Karpas-422 (cell line): ENCODE data around the gene UBA6. TPM values are rescaled to one million over a fixed set of nuclear protein-coding genes. Genes with fewer than 3 reads are reported as not detected.
"Not testable (repeated sequence)": the region's sequence is repeated elsewhere in the genome, so short reads cannot be mapped to it uniquely, and the experiment has no call there.

ENCODE experiments used
- DNase-seq: peaks from one replicate; pipeline ENCODE4 v3.0.0-alpha.2; 2015
- H2AFZ ChIP-seq: fragments of 200-600 bp; sonication (generic); 2 replicates; pipeline ENCODE4 v1.6.1; 2014; ENCODE audit warnings: antibody characterized with exemption, low read length, mixed read lengths
- H3K27ac ChIP-seq: fragments of 200-600 bp; sonication (generic); 2 replicates; pipeline ENCODE4 v1.5.1; 2014; ENCODE audit warnings: mild to moderate bottlenecking, low read length, moderate library complexity
- H3K27me3 ChIP-seq: fragments of 200-600 bp; sonication (generic); 2 replicates; pipeline ENCODE4 v1.6.1; 2014; ENCODE audit warnings: low read length, mixed read lengths
- H3K36me3 ChIP-seq: fragments of 200-600 bp; sonication (generic); 2 replicates; pipeline ENCODE4 v1.6.1; 2014; ENCODE audit warnings: low read length, mixed read lengths; ENCODE audit not compliant: insufficient read depth
- H3K4me1 ChIP-seq: fragments of 200-600 bp; sonication (generic); 2 replicates; pipeline ENCODE4 v1.6.1; 2014; ENCODE audit warnings: mild to moderate bottlenecking, low read length, mixed read lengths
- H3K4me2 ChIP-seq: fragments of 200-600 bp; sonication (generic); 2 replicates; pipeline ENCODE4 v1.6.1; 2014; ENCODE audit warnings: low read length, low read depth, mild to moderate bottlenecking; ENCODE audit not compliant: poor library complexity, severe bottlenecking
- H3K4me3 ChIP-seq: fragments of 200-600 bp; sonication (generic); 2 replicates; pipeline ENCODE4 v1.5.1; 2014; ENCODE audit warnings: mild to moderate bottlenecking, antibody characterized with exemption, low read length, mixed read lengths
- H3K79me2 ChIP-seq: fragments of 200-600 bp; sonication (generic); 2 replicates; pipeline ENCODE4 v1.6.1; 2014; ENCODE audit warnings: mild to moderate bottlenecking, low read length, mixed read lengths
- H3K9ac ChIP-seq: fragments of 200-600 bp; sonication (generic); 2 replicates; pipeline ENCODE4 v1.6.0; 2014; ENCODE audit warnings: low read length
- H3K9me2 ChIP-seq: fragments of 200-600 bp; sonication (generic), shearing (Covaris generic); replicated peaks from 2 replicates; pipeline ENCODE4 v1.6.0; 2014; ENCODE audit warnings: mild to moderate bottlenecking, low read length, moderate library complexity; ENCODE audit not compliant: insufficient read depth
- H3K9me3 ChIP-seq: fragments of 300-700, 200-600 bp; sonication (generic); 2 replicates; pipeline ENCODE4 v1.6.1; 2014; ENCODE audit warnings: low read length, mixed read lengths
- H4K20me1 ChIP-seq: fragments of 200-600 bp; sonication (generic); 2 replicates; pipeline ENCODE4 v1.6.1; 2014; ENCODE audit warnings: mild to moderate bottlenecking, antibody characterized with exemption, low read length, low read depth; ENCODE audit not compliant: insufficient read depth
- total RNA-seq: library from RNA; depleted of rRNA; stranded (reverse); fragments of >200 nt; shearing (Covaris generic); gene quantifications from 2 replicates; pipeline ENCODE4 v1.2.3, GENCODE V29; 2014; ENCODE audit warnings: low replicate concordance

The UBA6 gene
- total RNA-seq, 1 experiment from 2014 or later: 77.9 TPM

DNA sequence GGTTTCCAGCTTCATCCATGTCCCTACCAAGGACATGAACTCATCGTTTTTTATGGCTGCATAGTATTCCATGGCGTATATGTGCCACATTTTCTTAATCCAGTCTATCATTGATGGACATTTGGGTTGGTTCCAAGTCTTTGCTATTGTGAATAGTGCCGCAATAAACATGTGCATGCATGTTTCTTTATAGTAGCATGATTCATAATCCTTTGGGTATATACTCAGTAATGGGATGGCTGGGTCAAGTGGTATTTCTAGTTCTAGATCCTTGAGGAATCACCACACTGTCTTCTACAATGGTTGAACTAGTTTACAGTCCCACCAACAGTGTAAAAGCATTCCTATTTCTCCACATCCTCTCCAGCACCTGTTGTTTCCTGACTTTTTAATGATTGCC lies 29.6 kb upstream of the UBA6 start:
- H3K27me3 ChIP-seq, H3K4me1 ChIP-seq, DNase-seq, H3K36me3 ChIP-seq, H4K20me1 ChIP-seq, H3K9me2 ChIP-seq, H3K27ac ChIP-seq, H3K4me2 ChIP-seq, H3K9me3 ChIP-seq, H3K79me2 ChIP-seq, H3K9ac ChIP-seq, H2AFZ ChIP-seq, H3K4me3 ChIP-seq: not testable (repeated sequence)

GRCh38 chr4:67727124-67727850 lies 26.3 kb upstream of the UBA6 start:
- Histone ChIP-seq H2AFZ (no peak overlapping the region), H3K27ac (no peak overlapping the region), H3K4me1 (no peaks in the 10 kb centered on the region), H3K4me2 (no peak overlapping the region), H3K9ac (no peak overlapping the region), H3K9me3 (peaks cover 3% of the 10 kb centered on the region; the same call in 1 of the 2 replicates), H3K27me3 (no peaks in the 10 kb centered on the region), H3K79me2 (no peaks in the 10 kb centered on the region), H4K20me1 (no peaks in the 10 kb centered on the region), H3K4me3 (no peak overlapping the region), H3K36me3 (no peaks in the 10 kb centered on the region), H3K9me2 (no peaks in the 10 kb centered on the region)
- DNase-seq: no peak

GRCh38 chr4:67725981-67726380 lies 25.0 kb upstream of the UBA6 start:
- H3K4me3 ChIP-seq: no peak overlapping the region
- H3K27ac ChIP-seq: no peak overlapping the region

GRCh38 chr4:67725132-67725531 lies 24.2 kb upstream of the UBA6 start:
- Histone ChIP-seq H3K4me3 (no peak overlapping the region), H3K36me3 (peaks cover 4% of the 10 kb centered on the region; the same call in 1 of the 2 replicates), H3K4me1 (no peaks in the 10 kb centered on the region), H3K4me2 (no peak overlapping the region), H3K9me2 (no peaks in the 10 kb centered on the region), H4K20me1 (no peaks in the 10 kb centered on the region), H2AFZ (no peak overlapping the region), H3K9me3 (peaks cover 3% of the 10 kb centered on the region; the same call in 1 of the 2 replicates), H3K27me3 (no peaks in the 10 kb centered on the region), H3K79me2 (no peaks in the 10 kb centered on the region), H3K27ac (no peak overlapping the region), H3K9ac (no peak overlapping the region)
- no peak for DNase-seq

More at GRCh38 chr4:67725981-67726380, 25.0 kb upstream of the UBA6 start:
- Histone ChIP-seq H2AFZ (no peak overlapping the region), H3K9me2 (no peaks in the 10 kb centered on the region), H4K20me1 (no peaks in the 10 kb centered on the region), H3K79me2 (no peaks in the 10 kb centered on the region), H3K9me3 (peaks cover 3% of the 10 kb centered on the region; the same call in 1 of the 2 replicates), H3K27me3 (no peaks in the 10 kb centered on the region), H3K4me1 (no peaks in the 10 kb centered on the region), H3K36me3 (0 out of 2 replicates have a peak, but pooled peaks cover 4% of the 10 kb centered on the region), H3K9ac (no peak overlapping the region), H3K4me2 (no peak overlapping the region)
- DNase-seq: no peak

DNA sequence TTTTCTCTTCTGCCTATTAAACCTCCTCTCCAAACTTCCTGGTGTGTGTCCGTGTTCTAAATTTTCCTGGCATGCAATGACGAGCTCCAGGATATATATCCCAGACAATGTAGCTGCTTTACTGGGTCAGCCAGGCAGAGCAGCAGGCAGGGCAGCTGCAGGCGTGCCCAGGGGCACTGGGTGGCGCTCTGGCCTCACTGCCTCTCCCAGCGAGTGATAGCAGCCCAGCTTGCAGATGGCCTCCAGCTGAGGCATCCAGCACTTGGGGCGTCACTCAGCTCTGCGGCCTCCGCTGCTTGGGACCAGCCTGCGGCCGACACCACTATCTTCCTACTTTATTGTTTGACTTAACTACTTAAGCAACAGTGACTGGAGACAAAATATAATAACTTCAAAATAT lies 23.0 kb upstream of the UBA6 start:
- Histone ChIP-seq H3K79me2 (peaks cover 1% of the 10 kb centered on the region; the same call in 1 of the 2 replicates), H3K9ac (no peak overlapping the region), H3K4me1 (no peaks in the 10 kb centered on the region), H3K4me3 (no peak overlapping the region), H3K9me2 (no peaks in the 10 kb centered on the region), H3K27me3 (no peaks in the 10 kb centered on the region), H3K9me3 (peaks cover 3% of the 10 kb centered on the region; the same call in 1 of the 2 replicates), H2AFZ (no peak overlapping the region), H3K4me2 (no peak overlapping the region), H3K36me3 (peaks cover 4% of the 10 kb centered on the region; the same call in 1 of the 2 replicates), H4K20me1 (no peaks in the 10 kb centered on the region), H3K27ac (no peak overlapping the region)
- DNase-seq: no peak

DNA sequence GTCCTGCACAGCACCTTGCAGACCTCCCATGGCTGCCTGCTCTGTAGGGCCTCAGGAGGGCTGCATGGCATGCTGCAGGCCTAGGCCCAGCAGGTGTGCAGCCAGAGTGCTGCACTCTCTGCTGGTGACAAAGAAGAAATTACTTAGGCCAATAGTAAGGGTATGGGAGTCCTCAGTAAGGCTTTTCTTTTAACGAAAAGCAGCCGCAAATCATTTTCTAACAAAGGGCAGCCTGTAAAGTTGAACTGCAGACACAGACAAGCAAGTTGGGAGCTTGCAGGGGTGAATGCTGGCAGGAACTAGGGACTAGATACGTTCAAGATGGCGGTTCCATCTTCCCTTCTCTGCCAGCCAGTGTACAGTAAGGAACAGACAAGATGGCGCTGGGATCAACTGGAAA lies 22.4 kb upstream of the UBA6 start:
- H3K27me3 ChIP-seq: no peaks in the 10 kb centered on the region
- no peaks in the 10 kb centered on the region for H3K4me1 ChIP-seq
- no peaks in the 10 kb centered on the region for H4K20me1 ChIP-seq
- H3K4me3 ChIP-seq: no peak overlapping the region
- no peaks in the 10 kb centered on the region for H3K9me2 ChIP-seq
- no peak overlapping the region for H3K27ac ChIP-seq
- H3K9ac ChIP-seq: no peak overlapping the region
- H3K4me2 ChIP-seq: no peak overlapping the region
- no peak for DNase-seq
- H3K79me2 ChIP-seq: peaks cover 5% of the 10 kb centered on the region; the same call in 1 of the 2 replicates
- no peak overlapping the region for H2AFZ ChIP-seq
- peaks cover 4% of the 10 kb centered on the region; the same call in 1 of the 2 replicates for H3K36me3 ChIP-seq
- H3K9me3 ChIP-seq: peaks cover 3% of the 10 kb centered on the region; the same call in 1 of the 2 replicates

GRCh38 chr4:67721770-67722597 lies 21.0 kb upstream of the UBA6 start:
- Histone ChIP-seq H3K27ac (no peak overlapping the region), H3K79me2 (peaks cover 5% of the 10 kb centered on the region; the same call in 1 of the 2 replicates), H3K4me2 (no peak overlapping the region)

DNA sequence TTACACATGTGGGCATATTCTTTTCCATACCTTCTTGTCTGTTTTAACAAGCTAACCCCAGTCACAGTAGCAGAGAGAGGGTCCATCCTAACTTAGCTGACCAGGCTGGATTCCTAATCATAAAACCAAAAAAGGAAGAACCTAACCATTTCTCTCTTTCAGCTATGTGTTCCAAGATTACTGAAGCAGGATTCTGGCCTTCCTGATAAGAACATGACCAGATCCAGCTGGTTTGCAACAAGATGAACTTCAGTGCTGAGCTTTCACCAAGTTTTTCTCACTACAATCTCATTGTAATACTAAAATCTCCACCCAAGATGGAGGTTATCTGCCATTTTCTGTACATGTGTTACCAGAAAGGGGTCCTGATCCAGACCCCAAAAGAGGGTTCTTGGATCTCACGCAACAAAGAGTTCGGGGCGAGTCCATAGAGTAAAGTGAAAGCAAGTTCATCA lies 20.4 kb upstream of the UBA6 start:
- no peak overlapping the region for H3K4me3 ChIP-seq
- H3K36me3 ChIP-seq: peaks cover 4% of the 10 kb centered on the region; the same call in 1 of the 2 replicates
- no peak for DNase-seq
- no peak overlapping the region for H3K27ac ChIP-seq
- H3K4me2 ChIP-seq: no peak overlapping the region
- H3K27me3 ChIP-seq: no peaks in the 10 kb centered on the region
- no peaks in the 10 kb centered on the region for H3K9me3 ChIP-seq
- H4K20me1 ChIP-seq: no peaks in the 10 kb centered on the region
- H2AFZ ChIP-seq: no peak overlapping the region
- no peak overlapping the region for H3K9ac ChIP-seq
- no peaks in the 10 kb centered on the region for H3K9me2 ChIP-seq
- H3K79me2 ChIP-seq: peaks cover 5% of the 10 kb centered on the region; the same call in 1 of the 2 replicates
- H3K4me1 ChIP-seq: no peaks in the 10 kb centered on the region

More at GRCh38 chr4:67721770-67722597, 21.0 kb upstream of the UBA6 start:
- no peaks in the 10 kb centered on the region for H3K27me3 ChIP-seq
- DNase-seq: no peak
- H3K9me2 ChIP-seq: no peaks in the 10 kb centered on the region
- H3K9me3 ChIP-seq: no peaks in the 10 kb centered on the region
- no peak overlapping the region for H3K9ac ChIP-seq
- no peaks in the 10 kb centered on the region for H4K20me1 ChIP-seq
- H3K4me3 ChIP-seq: no peak overlapping the region
- H2AFZ ChIP-seq: no peak overlapping the region
- no peaks in the 10 kb centered on the region for H3K4me1 ChIP-seq
- peaks cover 4% of the 10 kb centered on the region; the same call in 1 of the 2 replicates for H3K36me3 ChIP-seq
